Peyer's patch (tissue), 4 donors: Measurements from ENCODE around the gene ZSCAN21.

Experiments
- POLR2A ChIP-seq, 2 donors: fragments of 450-650 bp; IDR thresholded peaks; one replicate each; pipeline ENCODE4 v1.5.1; 2017; ENCODE audit warnings: antibody characterized with exemption in 2 of 2, mild to moderate bottlenecking in 2 of 2, moderate library complexity in 2 of 2
- TF ChIP-seq, protein P1 (sequence below), 6 experiments: fragments of 450-650 bp in 4 of 6; fragments of 200-600 bp in 2 of 6; sonication (generic) in 1 of 6; IDR thresholded peaks; one replicate each; pipeline ENCODE4 v1.5.1; 2017 to 2019; ENCODE audit warnings: antibody characterized with exemption in 6 of 6, mild to moderate bottlenecking in 3 of 6, moderate library complexity in 1 of 6

DNA sequence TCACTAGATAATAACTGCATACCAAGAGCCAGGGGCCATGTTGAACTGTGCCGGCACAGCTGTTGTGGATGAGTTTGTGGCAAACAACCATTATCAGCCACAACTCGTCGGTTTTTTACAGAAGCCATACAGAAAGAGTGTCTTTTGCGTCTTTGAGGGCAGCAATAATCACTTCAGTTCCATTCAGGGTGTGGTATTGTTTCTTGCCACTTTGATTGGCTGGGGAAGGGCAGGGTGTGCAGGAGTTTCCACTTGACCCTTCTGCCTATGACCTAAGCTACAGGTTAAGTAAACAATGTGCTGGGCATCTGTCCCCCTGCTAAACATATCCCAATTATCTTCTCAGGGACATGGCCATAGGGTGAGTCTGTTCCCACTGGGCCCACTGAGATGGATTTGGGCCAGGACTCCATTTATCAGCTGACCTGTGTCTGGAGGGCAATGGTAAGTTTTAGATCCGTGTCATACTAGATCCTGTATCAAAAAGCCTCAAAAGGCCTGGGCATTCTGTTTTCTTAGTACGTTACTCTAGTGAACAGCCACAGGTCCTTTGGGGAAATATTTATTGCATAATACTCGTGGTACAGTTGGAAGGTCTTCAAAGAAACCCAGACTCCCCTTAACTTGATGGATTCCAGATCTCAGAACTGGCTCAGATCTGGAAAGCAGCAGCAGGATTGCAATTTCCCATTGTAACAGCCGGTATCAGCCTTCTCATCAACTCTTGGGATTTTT lies 16.0 kb downstream of the ZSCAN21 start:
- TF ChIP-seq, protein P1, sequence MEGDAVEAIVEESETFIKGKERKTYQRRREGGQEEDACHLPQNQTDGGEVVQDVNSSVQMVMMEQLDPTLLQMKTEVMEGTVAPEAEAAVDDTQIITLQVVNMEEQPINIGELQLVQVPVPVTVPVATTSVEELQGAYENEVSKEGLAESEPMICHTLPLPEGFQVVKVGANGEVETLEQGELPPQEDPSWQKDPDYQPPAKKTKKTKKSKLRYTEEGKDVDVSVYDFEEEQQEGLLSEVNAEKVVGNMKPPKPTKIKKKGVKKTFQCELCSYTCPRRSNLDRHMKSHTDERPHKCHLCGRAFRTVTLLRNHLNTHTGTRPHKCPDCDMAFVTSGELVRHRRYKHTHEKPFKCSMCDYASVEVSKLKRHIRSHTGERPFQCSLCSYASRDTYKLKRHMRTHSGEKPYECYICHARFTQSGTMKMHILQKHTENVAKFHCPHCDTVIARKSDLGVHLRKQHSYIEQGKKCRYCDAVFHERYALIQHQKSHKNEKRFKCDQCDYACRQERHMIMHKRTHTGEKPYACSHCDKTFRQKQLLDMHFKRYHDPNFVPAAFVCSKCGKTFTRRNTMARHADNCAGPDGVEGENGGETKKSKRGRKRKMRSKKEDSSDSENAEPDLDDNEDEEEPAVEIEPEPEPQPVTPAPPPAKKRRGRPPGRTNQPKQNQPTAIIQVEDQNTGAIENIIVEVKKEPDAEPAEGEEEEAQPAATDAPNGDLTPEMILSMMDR (IDR thresholded peaks at IDR 0.05) = no peak
- TF ChIP-seq POLR2A (IDR thresholded peaks at IDR 0.05) = no peak
